ENCODE results near the gene RGS8. TPM values are rescaled to one million over a fixed set of nuclear protein-coding genes. Genes with fewer than 3 reads are reported as not detected.
A peak's percentile ranks its signal among the peaks of the same experiment; 100 is the strongest.

Gene RGS8
- total RNA-seq, 1 experiment from 2014 or later = 0.66 TPM

DNA sequence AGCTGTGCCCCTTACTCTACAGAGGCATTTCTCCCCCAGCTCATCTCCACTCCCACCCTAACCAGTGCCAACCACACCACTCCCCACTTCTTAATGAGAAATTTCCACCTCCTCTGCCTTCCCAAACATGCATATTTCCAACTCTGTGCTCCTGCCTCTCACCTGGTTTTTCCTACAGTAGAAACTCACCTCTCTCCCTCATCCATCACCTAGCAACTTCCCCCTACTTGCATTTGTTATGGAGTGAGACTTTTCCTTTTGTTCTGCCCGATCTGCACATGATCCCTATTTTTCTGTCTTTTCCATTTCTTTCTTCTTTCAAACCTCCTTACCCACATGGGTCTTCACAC, 11.9 kb downstream of the RGS8 start:
- peaks cover 64% of the 10 kb centered on the region for H3K4me1 Mint-ChIP-seq

DNA sequence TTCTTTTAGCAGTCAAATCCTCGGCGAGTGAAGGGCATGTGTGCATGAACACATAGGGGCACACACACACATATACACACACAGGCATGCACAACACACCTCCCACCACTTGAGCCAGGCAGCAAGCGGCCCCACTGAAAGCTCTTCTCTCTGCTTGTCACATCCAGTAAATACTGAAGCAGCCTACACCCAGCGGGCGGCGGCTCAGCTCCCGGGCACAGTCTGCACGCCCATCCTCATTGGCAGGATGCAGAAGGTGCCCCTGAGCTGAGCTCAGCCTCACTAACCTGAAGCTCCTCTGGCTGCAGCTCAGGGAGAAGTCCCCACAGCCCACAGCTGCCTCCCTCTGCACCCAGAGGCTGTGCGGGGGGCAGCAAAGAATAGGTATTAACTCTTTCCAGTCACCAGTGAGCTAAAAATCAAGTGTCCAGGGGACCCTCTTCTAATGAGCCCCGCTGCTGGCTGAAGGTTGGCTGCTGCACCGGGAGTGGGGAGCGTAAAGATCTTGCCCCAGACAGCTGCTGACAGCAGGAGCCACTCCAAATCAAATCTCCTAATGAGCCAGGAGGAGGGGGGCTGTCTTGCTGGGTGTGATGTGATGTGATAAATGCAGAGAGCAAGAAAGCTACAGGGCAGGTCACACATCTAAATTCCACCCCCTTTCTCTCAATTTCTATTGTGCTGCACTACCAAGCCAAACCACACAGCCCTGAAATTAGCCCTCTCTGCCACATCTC, 12.5 kb downstream of the RGS8 start:
- Mint-ChIP-seq H3K27ac (no peak overlapping the region), H3K4me1 (peaks cover 69% of the 10 kb centered on the region), H3K36me3 (no peaks in the 10 kb centered on the region), H3K27me3 (ENCODE audit: low read depth) (peaks cover 4% of the 10 kb centered on the region; the same call in 1 of the 2 replicates), H3K4me3 (no peak overlapping the region), H3K9me3 (no peaks in the 10 kb centered on the region)
- CTCF ChIA-PET = interaction anchor here (1.1 to 3.7 kb wide), 4 partner anchors 10 to 115 kb away, joined by 3 to 15 read pairs (median 6); no protein-coding TSS in a partner anchor
- DNase-seq (ENCODE audit: low spot score) (no peak), ATAC-seq (peak; percentile 45)
- POLR2A ChIA-PET = no interaction called here
- no peak for TF ChIP-seq TCF7 (CRISPR knock-in tag; IDR thresholded peaks at IDR 0.05; ENCODE audit: low read depth)
- TF ChIP-seq, protein P1, sequence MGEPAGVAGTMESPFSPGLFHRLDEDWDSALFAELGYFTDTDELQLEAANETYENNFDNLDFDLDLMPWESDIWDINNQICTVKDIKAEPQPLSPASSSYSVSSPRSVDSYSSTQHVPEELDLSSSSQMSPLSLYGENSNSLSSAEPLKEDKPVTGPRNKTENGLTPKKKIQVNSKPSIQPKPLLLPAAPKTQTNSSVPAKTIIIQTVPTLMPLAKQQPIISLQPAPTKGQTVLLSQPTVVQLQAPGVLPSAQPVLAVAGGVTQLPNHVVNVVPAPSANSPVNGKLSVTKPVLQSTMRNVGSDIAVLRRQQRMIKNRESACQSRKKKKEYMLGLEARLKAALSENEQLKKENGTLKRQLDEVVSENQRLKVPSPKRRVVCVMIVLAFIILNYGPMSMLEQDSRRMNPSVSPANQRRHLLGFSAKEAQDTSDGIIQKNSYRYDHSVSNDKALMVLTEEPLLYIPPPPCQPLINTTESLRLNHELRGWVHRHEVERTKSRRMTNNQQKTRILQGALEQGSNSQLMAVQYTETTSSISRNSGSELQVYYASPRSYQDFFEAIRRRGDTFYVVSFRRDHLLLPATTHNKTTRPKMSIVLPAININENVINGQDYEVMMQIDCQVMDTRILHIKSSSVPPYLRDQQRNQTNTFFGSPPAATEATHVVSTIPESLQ (CRISPR knock-in tag; IDR thresholded peaks at IDR 0.05) = no peak
- TF ChIP-seq ZNF416 (CRISPR knock-in tag; IDR thresholded peaks at IDR 0.05) = no peak
- TF ChIP-seq, protein P2, sequence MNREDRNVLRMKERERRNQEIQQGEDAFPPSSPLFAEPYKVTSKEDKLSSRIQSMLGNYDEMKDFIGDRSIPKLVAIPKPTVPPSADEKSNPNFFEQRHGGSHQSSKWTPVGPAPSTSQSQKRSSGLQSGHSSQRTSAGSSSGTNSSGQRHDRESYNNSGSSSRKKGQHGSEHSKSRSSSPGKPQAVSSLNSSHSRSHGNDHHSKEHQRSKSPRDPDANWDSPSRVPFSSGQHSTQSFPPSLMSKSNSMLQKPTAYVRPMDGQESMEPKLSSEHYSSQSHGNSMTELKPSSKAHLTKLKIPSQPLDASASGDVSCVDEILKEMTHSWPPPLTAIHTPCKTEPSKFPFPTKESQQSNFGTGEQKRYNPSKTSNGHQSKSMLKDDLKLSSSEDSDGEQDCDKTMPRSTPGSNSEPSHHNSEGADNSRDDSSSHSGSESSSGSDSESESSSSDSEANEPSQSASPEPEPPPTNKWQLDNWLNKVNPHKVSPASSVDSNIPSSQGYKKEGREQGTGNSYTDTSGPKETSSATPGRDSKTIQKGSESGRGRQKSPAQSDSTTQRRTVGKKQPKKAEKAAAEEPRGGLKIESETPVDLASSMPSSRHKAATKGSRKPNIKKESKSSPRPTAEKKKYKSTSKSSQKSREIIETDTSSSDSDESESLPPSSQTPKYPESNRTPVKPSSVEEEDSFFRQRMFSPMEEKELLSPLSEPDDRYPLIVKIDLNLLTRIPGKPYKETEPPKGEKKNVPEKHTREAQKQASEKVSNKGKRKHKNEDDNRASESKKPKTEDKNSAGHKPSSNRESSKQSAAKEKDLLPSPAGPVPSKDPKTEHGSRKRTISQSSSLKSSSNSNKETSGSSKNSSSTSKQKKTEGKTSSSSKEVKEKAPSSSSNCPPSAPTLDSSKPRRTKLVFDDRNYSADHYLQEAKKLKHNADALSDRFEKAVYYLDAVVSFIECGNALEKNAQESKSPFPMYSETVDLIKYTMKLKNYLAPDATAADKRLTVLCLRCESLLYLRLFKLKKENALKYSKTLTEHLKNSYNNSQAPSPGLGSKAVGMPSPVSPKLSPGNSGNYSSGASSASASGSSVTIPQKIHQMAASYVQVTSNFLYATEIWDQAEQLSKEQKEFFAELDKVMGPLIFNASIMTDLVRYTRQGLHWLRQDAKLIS (CRISPR knock-in tag; IDR thresholded peaks at IDR 0.05; ENCODE audit: borderline replicate concordance) = no peak
- TF ChIP-seq MXD4 (CRISPR knock-in tag; IDR thresholded peaks at IDR 0.05; ENCODE audit: borderline replicate concordance) = no peak
- TF ChIP-seq IRF2 (CRISPR knock-in tag; IDR thresholded peaks at IDR 0.05; ENCODE audit: borderline replicate concordance, low read depth) = no peak
- no peak for TF ChIP-seq EMX1 (CRISPR knock-in tag; IDR thresholded peaks at IDR 0.05)
- TF ChIP-seq, protein P3, sequence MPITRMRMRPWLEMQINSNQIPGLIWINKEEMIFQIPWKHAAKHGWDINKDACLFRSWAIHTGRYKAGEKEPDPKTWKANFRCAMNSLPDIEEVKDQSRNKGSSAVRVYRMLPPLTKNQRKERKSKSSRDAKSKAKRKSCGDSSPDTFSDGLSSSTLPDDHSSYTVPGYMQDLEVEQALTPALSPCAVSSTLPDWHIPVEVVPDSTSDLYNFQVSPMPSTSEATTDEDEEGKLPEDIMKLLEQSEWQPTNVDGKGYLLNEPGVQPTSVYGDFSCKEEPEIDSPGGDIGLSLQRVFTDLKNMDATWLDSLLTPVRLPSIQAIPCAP (CRISPR knock-in tag; IDR thresholded peaks at IDR 0.05) = no peak
- no peak for TF ChIP-seq ZBTB21 (CRISPR knock-in tag; IDR thresholded peaks at IDR 0.05; ENCODE audit: borderline replicate concordance)
- TF ChIP-seq CREB1 (CRISPR knock-in tag; IDR thresholded peaks at IDR 0.05) = no peak
- no peak for TF ChIP-seq JAZF1 (CRISPR knock-in tag; IDR thresholded peaks at IDR 0.05)
- no peak for TF ChIP-seq ZNF423 (CRISPR knock-in tag; IDR thresholded peaks at IDR 0.05)
- TF ChIP-seq, protein P4, sequence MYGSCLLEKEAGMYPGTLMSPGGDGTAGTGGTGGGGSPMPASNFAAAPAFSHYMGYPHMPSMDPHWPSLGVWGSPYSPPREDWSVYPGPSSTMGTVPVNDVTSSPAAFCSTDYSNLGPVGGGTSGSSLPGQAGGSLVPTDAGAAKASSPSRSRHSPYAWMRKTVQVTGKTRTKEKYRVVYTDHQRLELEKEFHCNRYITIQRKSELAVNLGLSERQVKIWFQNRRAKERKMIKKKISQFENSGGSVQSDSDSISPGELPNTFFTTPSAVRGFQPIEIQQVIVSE (CRISPR knock-in tag; IDR thresholded peaks at IDR 0.05; ENCODE audit: borderline replicate concordance) = no peak
- TF ChIP-seq ZNF396 (CRISPR knock-in tag; IDR thresholded peaks at IDR 0.05; ENCODE audit: borderline replicate concordance) = no peak
- TF ChIP-seq PRRX2 (CRISPR knock-in tag; IDR thresholded peaks at IDR 0.05) = no peak
- TF ChIP-seq, protein P5, sequence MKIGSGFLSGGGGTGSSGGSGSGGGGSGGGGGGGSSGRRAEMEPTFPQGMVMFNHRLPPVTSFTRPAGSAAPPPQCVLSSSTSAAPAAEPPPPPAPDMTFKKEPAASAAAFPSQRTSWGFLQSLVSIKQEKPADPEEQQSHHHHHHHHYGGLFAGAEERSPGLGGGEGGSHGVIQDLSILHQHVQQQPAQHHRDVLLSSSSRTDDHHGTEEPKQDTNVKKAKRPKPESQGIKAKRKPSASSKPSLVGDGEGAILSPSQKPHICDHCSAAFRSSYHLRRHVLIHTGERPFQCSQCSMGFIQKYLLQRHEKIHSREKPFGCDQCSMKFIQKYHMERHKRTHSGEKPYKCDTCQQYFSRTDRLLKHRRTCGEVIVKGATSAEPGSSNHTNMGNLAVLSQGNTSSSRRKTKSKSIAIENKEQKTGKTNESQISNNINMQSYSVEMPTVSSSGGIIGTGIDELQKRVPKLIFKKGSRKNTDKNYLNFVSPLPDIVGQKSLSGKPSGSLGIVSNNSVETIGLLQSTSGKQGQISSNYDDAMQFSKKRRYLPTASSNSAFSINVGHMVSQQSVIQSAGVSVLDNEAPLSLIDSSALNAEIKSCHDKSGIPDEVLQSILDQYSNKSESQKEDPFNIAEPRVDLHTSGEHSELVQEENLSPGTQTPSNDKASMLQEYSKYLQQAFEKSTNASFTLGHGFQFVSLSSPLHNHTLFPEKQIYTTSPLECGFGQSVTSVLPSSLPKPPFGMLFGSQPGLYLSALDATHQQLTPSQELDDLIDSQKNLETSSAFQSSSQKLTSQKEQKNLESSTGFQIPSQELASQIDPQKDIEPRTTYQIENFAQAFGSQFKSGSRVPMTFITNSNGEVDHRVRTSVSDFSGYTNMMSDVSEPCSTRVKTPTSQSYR (CRISPR knock-in tag; IDR thresholded peaks at IDR 0.05) = no peak
- TF ChIP-seq TEAD1 (CRISPR knock-in tag; IDR thresholded peaks at IDR 0.05) = no peak

More for the DNA sequence above, 11.9 kb downstream of the RGS8 start:
- ChIA-PET CTCF (interaction anchor here (1.1 to 3.7 kb wide), 4 partner anchors 10 to 114 kb away, joined by 3 to 15 read pairs (median 6); no protein-coding TSS in a partner anchor), POLR2A (no interaction called here)
- ATAC-seq (no peak), DNase-seq (ENCODE audit: low spot score) (no peak)
- H3K4me3 Mint-ChIP-seq = no peak overlapping the region
- TF ChIP-seq, protein P6, sequence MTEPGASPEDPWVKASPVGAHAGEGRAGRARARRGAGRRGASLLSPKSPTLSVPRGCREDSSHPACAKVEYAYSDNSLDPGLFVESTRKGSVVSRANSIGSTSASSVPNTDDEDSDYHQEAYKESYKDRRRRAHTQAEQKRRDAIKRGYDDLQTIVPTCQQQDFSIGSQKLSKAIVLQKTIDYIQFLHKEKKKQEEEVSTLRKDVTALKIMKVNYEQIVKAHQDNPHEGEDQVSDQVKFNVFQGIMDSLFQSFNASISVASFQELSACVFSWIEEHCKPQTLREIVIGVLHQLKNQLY (CRISPR knock-in tag; IDR thresholded peaks at IDR 0.05) = no peak
- no peak for TF ChIP-seq ZNF423 (CRISPR knock-in tag; IDR thresholded peaks at IDR 0.05)
- TF ChIP-seq, protein P7, sequence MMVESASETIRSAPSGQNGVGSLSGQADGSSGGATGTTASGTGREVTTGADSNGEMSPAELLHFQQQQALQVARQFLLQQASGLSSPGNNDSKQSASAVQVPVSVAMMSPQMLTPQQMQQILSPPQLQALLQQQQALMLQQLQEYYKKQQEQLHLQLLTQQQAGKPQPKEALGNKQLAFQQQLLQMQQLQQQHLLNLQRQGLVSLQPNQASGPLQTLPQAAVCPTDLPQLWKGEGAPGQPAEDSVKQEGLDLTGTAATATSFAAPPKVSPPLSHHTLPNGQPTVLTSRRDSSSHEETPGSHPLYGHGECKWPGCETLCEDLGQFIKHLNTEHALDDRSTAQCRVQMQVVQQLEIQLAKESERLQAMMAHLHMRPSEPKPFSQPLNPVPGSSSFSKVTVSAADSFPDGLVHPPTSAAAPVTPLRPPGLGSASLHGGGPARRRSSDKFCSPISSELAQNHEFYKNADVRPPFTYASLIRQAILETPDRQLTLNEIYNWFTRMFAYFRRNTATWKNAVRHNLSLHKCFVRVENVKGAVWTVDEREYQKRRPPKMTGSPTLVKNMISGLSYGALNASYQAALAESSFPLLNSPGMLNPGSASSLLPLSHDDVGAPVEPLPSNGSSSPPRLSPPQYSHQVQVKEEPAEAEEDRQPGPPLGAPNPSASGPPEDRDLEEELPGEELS (CRISPR knock-in tag; IDR thresholded peaks at IDR 0.05) = no peak
- TF ChIP-seq, protein P8, sequence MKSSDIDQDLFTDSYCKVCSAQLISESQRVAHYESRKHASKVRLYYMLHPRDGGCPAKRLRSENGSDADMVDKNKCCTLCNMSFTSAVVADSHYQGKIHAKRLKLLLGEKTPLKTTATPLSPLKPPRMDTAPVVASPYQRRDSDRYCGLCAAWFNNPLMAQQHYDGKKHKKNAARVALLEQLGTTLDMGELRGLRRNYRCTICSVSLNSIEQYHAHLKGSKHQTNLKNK (CRISPR knock-in tag; IDR thresholded peaks at IDR 0.05) = no peak
- H3K36me3 Mint-ChIP-seq = no peaks in the 10 kb centered on the region
- no peaks in the 10 kb centered on the region for H3K9me3 Mint-ChIP-seq
- peaks cover 4% of the 10 kb centered on the region; the same call in 1 of the 2 replicates for H3K27me3 Mint-ChIP-seq (ENCODE audit: low read depth)
- H3K27ac Mint-ChIP-seq = no peak overlapping the region

Data from WTC11 (cell line).